GM06990 (cell line): ENCODE data around the gene IGFBP4.

Experiments used
- DNase-seq: peaks from one replicate; pipeline ENCODE4 v3.0.0-alpha.2; 2011; ENCODE audit not compliant: insufficient read length; ENCODE audit errors: extremely low read depth
- H3K27me3 ChIP-seq: replicated peaks from 2 replicates; pipeline ENCODE4 v1.6.0; 2011; ENCODE audit warnings: low read length; ENCODE audit not compliant: control insufficient read depth, insufficient read depth
- H3K36me3 ChIP-seq: 2 replicates; pipeline ENCODE4 v1.5.1; 2011; ENCODE audit warnings: low read length; ENCODE audit not compliant: control insufficient read depth, insufficient read depth
- H3K4me3 ChIP-seq: replicated peaks from 2 replicates; pipeline ENCODE4 v1.5.1; 2011; ENCODE audit warnings: low read depth, mild to moderate bottlenecking, control low read depth, low read length
- CTCF ChIP-seq: IDR thresholded peaks from 2 replicates; pipeline ENCODE4 v1.5.1; 2011; ENCODE audit warnings: low read length, control low read depth, mild to moderate bottlenecking, inconsistent platforms; ENCODE audit not compliant: insufficient read depth, poor library complexity, severe bottlenecking

Gene IGFBP4

GRCh38 chr17:40478486-40478885, 35.2 kb downstream of the IGFBP4 start:
- DNase-seq = no peak
- TF ChIP-seq CTCF = no peak
- H3K36me3 ChIP-seq = no peaks in the 10 kb centered on the region
- no peak overlapping the region for H3K4me3 ChIP-seq
- H3K27me3 ChIP-seq = no peaks in the 10 kb centered on the region; the same call in 1 of the 2 replicates

GRCh38 chr17:40479754-40480480, 36.7 kb downstream of the IGFBP4 start:
- no peak for TF ChIP-seq CTCF
- H3K4me3 ChIP-seq = no peak overlapping the region

GRCh38 chr17:40480501-40481003, 37.3 kb downstream of the IGFBP4 start:
- TF ChIP-seq CTCF = no peak
- H3K36me3 ChIP-seq = no peaks in the 10 kb centered on the region
- H3K4me3 ChIP-seq = no peak overlapping the region
- no peaks in the 10 kb centered on the region; the same call in 1 of the 2 replicates for H3K27me3 ChIP-seq
- peak; percentile 69 for DNase-seq

More at GRCh38 chr17:40479754-40480480, 36.7 kb downstream of the IGFBP4 start:
- H3K36me3 ChIP-seq = no peaks in the 10 kb centered on the region
- no peaks in the 10 kb centered on the region; the same call in 1 of the 2 replicates for H3K27me3 ChIP-seq
- no peak for DNase-seq

GRCh38 chr17:40481106-40481505, 37.9 kb downstream of the IGFBP4 start:
- no peak for DNase-seq
- no peaks in the 10 kb centered on the region for H3K36me3 ChIP-seq
- no peak overlapping the region for H3K4me3 ChIP-seq
- H3K27me3 ChIP-seq = peaks cover 1% of the 10 kb centered on the region
- TF ChIP-seq CTCF = no peak

- H3K36me3 ChIP-seq = no peaks in the 10 kb centered on the region
- DNase-seq = no peak
- H3K27me3 ChIP-seq = peaks cover 5% of the 10 kb centered on the region
- no peak overlapping the region for H3K4me3 ChIP-seq
- no peak for TF ChIP-seq CTCF
Measured at GRCh38 chr17:40482722-40483121, 39.5 kb downstream of the IGFBP4 start.

GRCh38 chr17:40483679-40484078, 40.4 kb downstream of the IGFBP4 start:
- TF ChIP-seq CTCF = no peak
- no peak overlapping the region for H3K4me3 ChIP-seq
- H3K27me3 ChIP-seq = peaks cover 5% of the 10 kb centered on the region
- no peaks in the 10 kb centered on the region for H3K36me3 ChIP-seq
- no peak for DNase-seq
